AG08395 (cell line): ENCODE data around the gene PEBP1.
"Not testable (repeated sequence)": the region's sequence is repeated elsewhere in the genome, so short reads cannot be mapped to it uniquely, and the experiment has no call there.

Experiments used
- DNase-seq: peaks from one replicate; pipeline ENCODE4 v3.0.0; 2012; ENCODE audit warnings: mixed read lengths, low spot score

Gene PEBP1

DNA sequence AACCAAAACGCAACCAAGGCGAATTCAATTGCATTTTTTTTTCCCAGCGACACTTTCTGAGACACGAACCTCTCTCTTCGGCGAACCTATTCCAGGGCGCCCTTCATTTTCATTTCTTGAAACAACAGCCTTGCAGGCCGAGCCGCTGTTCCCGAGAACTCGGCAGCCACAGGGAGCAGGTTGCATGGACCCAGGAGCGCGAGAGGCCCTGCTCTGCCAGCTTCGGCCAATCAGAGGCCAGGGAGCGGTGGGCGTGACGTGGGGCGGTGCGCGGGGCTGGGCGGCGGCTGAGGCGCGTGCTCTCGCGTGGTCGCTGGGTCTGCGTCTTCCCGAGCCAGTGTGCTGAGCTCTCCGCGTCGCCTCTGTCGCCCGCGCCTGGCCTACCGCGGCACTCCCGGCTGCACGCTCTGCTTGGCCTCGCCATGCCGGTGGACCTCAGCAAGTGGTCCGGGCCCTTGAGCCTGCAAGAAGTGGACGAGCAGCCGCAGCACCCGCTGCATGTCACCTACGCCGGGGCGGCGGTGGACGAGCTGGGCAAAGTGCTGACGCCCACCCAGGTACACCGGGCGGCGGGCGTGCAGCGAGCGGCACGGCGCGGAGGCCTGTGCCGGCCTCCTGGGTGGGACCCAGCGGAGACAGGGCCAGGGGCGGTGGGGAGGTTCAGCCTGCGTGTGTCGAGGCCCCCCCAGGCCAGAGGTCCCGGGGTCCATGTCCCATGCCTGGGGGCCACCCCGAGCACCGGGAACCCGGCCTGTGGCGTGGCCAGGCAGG lies at the start of gene PEBP1:
Gene PEBP1, plus strand, starts transcription at position 337 of the 771 bp plus-strand sequence. Its CDS starts 86 bp downstream, at position 423.
- DNase-seq = peak; percentile 98

DNA sequence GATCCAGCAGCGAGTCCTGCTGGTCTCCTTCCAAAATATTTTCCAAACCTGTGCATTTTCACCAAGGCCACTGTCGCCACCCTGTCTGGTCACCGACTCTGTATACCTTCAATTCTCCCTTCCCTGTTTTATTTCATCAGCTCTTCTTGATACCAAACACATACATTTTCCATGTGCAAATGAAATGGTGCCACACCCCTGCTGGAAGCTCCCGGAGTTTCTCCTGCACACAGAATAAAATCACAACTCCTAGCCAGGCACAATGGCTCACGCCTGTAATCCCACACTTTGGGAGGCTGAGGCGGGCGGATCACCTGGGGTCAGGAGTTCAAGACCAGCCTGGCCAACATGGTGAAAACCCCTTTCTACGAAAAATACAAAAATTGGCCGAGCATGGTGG lies 46.1 kb upstream of the PEBP1 start:
- DNase-seq = no peak

DNA sequence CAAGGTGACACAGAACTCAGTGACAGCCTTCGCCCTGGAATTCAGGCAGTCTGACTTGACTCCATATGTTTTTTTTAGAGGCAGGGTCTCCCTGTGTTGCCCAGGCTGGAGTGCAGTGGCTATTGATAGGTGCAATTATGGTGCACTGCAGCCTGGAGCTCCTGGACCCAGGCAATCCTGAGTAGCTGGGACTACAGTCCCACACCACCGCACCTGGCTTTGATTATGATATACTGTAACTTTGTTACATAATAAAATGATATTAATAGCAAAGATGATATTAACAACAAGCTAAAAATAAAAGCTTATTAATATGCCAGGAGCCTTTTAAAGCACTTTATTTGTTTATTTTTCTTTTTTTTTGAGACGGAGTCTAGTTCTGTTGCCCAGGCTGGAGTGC lies 41.9 kb upstream of the PEBP1 start:
- no peak for DNase-seq

DNA sequence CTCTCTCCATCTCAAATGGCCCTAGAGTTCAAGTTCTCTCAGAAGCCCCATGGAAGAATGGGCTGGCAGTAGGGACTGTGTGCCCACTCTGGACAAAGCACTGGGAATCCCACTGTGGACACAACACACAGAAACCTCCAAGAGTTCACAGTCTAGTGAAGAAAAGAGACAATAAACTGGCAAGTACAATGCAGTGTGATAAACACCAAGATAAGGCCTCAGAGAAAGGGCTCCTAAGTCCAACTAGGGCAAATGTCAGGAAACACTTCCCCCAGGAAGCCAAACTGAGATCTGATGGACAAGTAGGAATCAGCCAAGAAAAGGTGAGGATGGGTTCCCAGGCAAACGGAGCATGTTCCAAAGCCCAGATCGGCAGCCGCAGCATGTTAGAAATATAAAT lies 37.5 kb upstream of the PEBP1 start:
- no peak for DNase-seq

DNA sequence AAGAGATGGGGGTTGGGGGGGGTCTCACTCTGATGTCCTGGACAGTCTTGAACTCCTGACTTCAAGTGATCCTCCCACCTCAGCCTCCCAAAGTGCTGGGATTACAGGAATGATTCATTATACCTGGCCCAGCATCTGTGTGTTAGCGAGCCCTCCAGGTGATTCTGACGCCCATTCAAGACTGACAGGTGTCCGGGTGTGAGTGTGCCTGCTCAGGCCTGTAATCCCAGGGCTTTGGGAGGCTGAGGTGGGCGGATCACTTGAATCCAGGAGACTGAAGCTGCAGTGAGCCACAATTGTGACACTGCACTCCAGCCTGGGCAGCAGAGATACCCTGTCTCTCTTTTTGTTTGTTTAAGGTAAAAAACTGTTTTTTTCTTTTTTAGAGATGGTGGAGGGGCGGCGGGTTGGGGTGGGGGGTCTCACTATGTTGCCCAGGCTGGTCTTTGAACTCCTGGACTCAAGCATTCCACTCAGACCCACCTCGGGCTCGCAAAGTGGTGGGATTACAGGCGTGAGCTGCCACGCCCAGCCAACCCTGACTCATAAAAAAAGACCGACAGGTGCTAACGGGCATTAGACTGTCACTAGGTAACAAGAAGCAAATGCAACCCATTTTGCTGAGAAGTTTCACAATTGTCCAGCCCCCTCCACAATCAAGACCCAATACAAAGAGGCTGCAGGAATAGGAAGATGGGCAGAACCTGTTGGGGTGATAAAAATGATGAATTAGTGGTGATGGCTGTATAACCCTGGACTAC lies 36.8 kb upstream of the PEBP1 start:
- no peak for DNase-seq

DNA sequence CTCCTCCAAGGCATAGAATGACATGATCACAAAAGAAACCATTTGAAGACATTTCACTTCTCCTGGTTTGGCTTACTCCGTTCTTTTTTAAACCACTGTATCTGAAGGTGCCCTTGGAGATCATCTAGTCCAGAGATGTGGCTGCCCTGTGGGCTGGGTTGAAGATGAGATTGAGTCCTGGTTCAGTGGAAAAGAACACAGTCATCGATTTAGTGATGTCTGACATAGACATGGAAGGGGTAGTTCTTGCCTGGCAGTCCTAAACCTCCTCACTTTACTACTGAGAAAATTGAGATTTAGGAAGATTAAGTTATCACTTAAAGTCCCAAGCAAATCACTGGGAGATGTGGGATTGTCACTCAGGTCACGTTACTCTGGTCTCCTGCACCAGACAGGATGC lies 34.9 kb upstream of the PEBP1 start:
- no peak for DNase-seq

DNA sequence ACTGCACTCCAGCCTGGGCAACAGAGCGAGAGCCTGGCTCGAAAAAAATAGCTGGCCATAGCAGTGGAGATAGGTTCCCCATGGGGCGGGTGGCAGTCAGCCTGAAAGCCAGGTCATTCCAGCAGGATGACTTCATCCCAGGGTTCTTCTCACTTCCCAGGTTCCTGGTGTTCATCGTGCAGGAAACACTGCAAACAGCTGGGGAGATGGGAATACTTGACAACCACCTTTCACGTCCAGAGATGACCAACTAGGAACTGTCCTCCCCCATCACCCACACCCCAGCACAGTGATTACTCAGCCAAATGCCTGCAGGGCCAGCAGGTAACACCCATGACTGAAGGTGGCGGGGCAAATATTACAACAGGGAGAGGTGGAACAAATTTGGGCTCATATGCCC lies 33.9 kb upstream of the PEBP1 start:
- DNase-seq = no peak

DNA sequence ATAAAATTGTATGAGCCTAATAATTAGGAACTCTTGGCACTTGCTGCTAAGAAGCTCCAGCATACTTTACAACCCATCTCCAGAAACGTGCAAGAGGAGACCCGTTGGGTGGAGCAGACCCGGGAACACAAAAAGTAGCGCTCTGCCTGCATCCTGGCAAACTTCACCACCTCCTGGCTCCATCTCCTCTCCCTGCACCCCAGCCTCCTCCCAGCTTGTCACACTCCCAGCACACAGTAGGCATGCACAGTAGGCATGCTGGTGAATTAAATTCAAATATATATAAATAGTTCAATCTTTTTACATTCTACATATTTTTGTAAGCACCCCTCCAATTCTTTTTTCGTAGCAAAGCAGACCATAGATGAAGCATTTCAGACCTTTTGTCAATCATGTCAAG lies 33.3 kb upstream of the PEBP1 start:
- no peak for DNase-seq

DNA sequence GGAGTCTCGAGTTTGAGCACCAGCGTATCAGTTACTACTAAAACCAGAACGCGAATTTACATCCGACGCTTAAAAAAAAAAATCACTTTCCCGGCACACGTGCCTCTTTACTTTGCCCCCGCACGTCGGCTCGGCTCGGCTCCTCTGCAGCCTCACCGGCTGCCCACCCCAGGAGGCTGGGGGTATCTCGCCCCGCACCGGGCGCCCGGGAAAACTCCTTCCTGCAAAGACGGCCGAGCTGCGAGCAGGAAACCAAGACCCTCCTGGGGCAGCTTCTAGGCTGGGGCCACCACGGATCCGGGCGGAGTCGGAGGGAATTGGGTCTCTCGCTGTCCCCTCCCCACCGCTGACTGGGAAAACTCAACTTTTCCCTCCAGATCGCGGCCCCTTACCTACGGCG lies 32.7 kb upstream of the PEBP1 start:
- no peak for DNase-seq

DNA sequence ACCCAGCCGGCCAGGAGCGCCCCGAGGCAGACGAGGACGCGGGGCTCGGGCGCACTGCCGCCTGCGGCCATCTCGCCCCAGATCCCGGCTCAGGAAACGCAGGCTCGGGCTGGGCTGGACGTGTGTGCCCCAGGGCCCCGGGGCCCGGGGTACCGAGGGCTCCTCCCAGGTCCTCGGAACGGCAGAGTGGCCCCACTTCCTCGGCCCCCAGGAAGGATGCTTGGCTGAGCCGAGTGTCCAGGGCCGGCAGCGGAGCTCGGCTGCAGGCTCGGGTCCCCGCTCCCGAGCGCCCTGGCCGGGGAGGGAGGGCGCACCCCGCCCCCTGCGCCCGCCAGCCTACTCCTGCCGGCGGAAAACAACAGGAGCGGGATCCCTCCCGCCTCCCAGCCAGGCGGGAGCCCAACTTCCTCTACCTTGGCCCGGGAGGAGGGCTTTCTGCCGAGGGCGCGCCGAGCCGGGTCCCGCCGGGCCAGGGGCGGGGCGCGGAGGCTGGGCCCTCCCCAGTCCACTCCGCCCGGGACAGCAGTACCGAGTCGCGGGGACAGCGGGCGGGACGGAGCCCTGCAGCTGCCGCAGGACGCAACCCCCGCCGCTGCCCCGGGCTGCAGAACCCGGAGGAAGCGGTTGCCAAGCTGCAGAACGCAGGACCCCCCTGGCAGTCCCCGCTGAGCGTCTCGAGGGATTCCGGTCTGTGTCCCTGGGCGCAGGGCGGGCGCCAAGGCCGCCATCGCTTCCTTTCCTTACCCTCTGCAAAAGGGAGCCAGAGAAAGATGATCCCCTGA lies 32.1 kb upstream of the PEBP1 start, which contains the start of gene VSIG10:
Gene VSIG10, minus strand, starts transcription at position 411 of the 782 bp plus-strand sequence. Its CDS starts 340 bp downstream, at position 71.
- DNase-seq = peak; percentile 89

DNA sequence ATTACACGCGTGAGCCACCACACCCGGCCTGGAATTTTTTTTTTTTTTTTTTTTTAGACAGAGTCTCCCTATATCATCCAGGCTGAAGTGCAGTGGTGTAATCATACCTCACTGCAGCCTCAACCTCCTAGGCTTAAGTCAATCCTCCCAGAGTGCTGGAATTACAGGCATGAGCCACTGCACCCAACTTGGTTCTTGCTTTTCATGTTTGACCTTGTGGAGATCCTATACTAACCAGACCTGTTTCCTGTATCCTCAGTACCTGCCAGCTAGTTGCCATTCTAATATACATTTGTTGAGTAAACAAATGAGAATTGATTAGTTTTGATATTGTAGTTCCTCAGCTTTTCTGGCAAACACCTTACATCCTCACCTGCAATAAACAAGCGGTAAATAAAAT lies 28.9 kb upstream of the PEBP1 start:
- DNase-seq = no peak

DNA sequence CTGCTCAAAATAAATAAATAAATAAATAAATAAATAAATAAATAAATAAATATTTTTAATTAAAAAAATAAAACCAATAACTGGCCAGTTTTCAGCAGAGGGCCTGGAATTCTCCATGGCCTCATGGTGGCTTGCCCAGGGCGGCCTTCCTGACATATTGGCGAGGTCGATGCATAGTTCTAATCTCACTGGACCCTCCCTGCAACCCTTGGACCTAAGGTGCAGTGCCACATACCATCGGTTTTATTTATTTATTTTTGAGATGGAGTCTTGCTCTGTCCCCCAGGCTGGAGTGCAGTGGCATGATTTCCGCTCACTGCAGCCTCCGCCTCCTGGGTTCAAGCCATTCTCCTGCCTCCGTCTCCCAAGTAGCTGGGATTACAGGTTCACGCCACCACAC lies 28.2 kb upstream of the PEBP1 start:
- no peak for DNase-seq

DNA sequence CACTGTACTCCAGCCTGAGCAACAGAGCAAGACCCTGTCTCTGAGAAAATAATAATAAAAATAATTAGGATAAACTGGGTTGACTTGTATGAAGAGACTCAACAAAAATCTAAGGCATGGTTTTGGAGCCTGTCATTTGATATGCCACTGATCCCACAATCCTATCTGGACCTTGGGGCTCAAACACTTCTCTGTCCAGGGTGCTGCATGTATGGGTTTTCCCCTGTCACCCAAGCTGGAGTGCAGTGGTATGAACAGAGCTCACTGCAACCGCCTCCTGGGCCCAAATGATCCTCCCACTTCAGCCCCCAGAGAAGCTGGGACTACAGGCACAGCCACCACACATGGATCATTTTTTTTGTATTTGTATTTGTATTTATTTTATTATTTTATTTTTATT lies 26.8 kb upstream of the PEBP1 start:
- no peak for DNase-seq

DNA sequence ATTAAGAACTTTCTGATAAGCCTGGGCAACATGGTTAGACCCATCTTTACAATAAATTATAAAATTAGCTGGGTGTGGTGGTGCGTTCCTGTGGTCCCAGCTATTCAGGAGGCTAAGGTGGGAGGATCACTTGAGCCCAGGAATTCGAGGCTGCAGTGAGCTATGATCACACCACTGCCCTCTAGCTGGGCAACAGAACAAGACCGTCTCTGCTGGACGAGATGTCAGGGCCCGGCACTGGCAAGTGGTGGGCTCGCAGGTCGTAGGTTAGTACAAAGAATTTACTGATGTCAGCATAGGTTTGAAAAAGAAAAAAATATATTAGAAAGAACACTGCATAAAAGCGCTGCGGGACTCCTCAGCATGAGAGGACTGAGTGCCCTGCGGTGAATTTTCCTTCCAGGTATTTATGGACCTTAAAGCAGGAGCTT lies 16.5 kb upstream of the PEBP1 start:
- DNase-seq = no peak

DNA sequence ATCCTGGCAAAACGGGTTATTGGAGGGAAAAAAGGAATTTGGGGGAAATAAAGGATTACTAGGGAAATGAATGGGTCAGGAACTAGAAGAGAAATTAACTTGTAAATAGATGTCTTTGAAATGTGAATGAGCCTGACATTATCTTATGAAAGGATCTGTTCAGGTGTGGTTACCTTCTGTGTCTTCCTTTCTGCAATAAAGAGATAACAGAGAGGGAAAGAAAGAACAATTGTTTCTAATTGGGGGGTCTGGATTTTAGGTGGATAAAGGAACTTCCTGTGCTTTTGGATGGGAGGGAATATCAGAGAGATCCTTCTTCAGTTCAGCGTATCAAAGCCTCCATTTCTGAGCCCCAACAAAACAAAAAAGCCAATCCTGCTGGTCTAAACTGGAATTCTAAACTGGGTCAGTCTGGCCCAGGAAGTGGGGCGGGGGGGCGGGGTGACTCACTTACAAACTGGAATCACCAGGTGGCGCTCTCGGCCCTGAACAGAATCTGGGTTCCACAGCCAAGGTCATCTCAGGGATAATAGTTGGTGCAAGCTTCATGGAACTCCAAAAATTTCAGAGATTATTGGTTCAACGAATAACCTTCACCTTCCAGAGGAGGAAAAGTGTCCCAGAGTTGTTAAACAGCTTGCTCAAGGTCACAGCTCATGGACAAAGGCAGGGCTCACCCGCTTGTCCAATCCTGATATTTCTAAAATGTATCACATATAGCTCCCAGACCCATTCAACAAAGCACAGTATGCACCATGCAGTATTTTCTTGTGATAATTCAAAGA lies 15.2 kb upstream of the PEBP1 start:
- DNase-seq = peak; percentile 95

DNA sequence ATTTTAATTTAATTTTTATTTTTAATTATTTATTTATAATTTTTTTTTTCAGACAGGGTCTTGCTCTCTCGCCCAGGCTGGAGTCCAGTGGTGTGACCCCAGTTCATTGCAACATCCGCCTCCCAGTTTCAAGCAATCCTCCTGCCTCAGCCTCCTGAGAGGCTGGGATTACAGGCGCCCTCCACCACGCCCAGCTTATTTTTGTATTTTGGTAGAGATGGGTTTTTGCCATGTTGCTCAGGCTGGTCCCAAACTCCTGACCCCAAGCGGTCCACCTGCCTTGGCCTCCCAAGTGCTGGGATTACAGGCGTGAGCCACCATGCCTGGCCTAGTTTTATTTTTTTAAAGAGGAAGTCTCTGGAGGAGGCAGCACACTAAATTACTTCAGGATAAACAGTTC lies 13.7 kb upstream of the PEBP1 start:
- no peak for DNase-seq

DNA sequence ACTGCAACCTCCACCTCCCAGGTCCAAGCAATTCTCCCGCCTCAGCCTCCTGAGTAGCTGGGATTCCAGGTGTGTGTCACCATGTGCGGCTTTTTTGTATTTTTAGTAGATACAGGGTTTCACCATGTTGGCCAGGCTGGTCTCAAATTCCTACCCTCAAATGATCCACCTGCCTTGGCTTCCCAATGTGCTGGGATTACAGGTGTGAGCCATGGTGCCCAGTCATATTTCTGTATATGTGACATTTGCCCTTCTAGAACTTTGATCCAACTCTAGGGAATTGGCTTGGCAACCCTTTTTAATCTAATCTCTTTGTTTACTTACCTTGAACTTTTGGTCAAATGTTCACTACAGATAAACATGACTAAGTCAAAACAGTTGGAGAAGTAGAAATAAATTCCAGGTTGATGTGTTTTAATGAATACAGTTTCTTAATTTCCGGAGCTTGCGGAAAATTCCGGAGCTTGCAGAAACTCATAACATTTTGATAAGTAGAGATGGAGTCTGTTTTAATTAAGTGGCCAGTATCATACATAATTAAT lies 11.5 kb upstream of the PEBP1 start:
- DNase-seq = no peak

DNA sequence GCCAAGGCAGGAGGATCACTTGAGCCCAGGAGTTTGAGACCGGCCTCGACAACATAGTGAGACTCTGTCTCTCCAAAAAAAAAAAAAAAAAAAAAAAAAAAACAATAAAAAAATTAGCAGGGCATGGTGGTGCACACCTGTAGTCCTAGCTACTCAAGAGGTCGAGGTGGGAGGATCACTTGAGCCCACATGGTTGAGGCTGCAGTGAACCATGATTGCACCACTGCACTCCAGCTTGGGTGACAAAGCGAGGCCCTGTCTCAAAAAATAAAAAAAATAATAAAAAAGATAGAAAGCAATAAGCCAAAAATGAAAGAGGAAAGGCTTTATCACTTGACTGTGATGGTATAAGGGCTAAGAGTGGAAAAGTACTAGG lies 10.2 kb upstream of the PEBP1 start:
- no peak for DNase-seq

DNA sequence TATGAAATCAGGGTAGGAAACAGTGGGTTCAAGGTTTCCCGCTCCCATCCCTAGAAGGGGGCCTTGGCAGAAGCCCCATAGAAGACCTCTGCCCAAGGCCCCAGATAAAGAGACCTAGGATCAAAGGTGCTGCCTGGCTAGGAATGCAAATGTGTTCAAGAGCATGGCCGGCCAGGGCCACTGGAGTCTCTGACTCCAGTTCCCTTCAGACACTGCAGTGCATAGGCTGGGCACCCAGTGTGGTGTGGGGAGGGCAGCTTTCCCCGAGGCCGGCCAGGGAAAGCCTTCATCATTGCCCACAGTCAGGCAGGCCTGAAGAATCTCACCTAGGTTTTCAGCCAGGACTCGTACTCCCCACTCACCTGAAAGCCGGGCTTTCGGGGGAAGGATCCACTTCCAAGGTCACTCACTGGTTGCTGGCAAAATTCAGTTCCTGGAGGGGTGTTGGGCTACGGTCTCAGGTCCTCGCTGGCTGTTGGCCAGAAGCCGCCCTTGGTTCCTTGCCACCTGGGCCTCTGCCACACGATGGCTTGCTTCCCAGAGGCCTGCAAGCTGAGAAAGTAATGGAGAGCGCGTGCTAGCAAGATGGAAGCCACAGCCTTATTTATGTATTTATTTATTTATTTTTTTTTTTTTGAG lies 9.7 kb upstream of the PEBP1 start:
- no peak for DNase-seq

DNA sequence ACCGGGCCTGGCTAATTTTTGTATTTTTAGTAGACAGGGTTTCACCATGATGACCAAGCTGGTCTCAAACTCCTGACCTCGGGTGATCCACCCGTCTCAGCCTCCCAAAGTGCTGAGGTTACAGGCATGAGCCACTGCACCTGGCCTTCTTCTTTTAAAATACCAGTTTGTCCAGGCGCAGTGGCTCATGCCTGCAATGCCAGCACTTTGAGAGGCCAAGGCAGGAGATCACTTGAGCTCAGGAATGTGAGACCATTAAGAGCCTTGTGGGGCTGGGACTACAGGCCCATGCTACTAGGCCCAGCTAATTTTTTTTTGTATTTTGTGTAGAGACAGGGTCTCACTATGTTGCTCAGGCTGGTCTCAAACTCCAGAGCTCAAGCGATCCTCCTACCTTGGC lies 8.1 kb upstream of the PEBP1 start:
- DNase-seq = no peak

DNA sequence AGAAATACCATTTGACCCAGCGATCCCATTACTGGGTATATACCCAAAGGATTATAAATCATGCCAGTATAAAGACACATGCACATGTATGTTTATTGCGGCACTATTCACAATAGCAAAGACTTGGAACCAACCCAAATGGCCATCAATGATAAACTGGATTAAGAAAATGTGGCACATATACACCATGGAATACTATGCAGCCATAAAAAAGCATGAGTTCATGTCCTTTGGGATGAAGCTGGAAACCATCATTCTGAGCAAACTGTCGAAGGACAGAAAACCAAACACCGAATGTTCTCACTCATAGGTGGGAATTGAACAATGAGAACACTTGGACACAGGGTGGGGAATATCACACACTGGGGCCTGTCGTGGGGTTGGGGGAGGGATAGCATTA lies 6.5 kb upstream of the PEBP1 start:
- not testable (repeated sequence) for DNase-seq
